ENCODE measurements around the gene SYT1. TPM values are rescaled to one million over a fixed set of nuclear protein-coding genes. Genes with fewer than 3 reads are reported as not detected.

SYT1 gene
- total RNA-seq, 3 donors from 2014 or later (not counting 1 experiment from before 2014, with no cell fraction given) = not detected

DNA sequence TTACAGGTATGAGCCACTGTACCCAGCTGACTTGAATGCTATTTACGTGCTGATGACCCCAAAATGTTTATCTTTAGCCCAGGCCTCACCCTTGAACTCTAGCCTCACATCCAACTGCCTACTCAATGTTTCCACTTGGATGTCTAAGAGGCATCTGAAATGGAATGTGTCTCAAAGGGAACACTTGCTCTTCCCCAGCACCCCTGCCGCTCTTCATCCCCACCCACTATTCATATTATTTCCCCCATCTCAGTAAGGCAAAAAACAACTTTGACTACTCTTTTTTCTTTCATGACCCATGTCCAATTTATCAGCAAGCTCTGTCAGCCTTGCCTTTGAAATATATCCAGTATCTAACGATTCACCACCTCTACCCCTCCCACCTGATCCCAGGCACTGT, 621.6 kb downstream of the SYT1 start:
- Histone ChIP-seq H3K9me3 (ENCODE audit: control insufficient read depth, insufficient read depth, low read length) (no peaks in the 10 kb centered on the region), H3K36me3 (ENCODE audit: control insufficient read depth, insufficient read depth, low read length) (no peaks in the 10 kb centered on the region), H3K4me3 (ENCODE audit: low read length) (no peak overlapping the region), H3K27ac (ENCODE audit: low read length) (no peak overlapping the region), H3K27me3 (ENCODE audit: control insufficient read depth, insufficient read depth, low read length) (no peaks in the 10 kb centered on the region), H3K4me1 (ENCODE audit: control insufficient read depth, insufficient read depth, low read length) (no peaks in the 10 kb centered on the region)
- Mint-ChIP-seq H3K27me3 (ENCODE audit: low read depth in 2 of 2) (no peaks in the 10 kb centered on the region), H3K9me3 (peaks cover 0 to 12% of the 10 kb centered on the region in 2 donors), H3K4me3 (no peak overlapping the region), H3K27ac (no peak overlapping the region), H3K4me1 (no peaks in the 10 kb centered on the region), H3K36me3 (no peaks in the 10 kb centered on the region)
- 87% methylated on average over 3 of the region's 3 CpGs for WGBS (ENCODE audit: insufficient coverage)
- DNase-seq = no peak
- TF ChIP-seq, protein P1, sequence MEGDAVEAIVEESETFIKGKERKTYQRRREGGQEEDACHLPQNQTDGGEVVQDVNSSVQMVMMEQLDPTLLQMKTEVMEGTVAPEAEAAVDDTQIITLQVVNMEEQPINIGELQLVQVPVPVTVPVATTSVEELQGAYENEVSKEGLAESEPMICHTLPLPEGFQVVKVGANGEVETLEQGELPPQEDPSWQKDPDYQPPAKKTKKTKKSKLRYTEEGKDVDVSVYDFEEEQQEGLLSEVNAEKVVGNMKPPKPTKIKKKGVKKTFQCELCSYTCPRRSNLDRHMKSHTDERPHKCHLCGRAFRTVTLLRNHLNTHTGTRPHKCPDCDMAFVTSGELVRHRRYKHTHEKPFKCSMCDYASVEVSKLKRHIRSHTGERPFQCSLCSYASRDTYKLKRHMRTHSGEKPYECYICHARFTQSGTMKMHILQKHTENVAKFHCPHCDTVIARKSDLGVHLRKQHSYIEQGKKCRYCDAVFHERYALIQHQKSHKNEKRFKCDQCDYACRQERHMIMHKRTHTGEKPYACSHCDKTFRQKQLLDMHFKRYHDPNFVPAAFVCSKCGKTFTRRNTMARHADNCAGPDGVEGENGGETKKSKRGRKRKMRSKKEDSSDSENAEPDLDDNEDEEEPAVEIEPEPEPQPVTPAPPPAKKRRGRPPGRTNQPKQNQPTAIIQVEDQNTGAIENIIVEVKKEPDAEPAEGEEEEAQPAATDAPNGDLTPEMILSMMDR (IDR thresholded peaks at IDR 0.05) = no peak
- no peak for ATAC-seq
- intact Hi-C loops (cut with micrococcal nuclease) = no loop called here

DNA sequence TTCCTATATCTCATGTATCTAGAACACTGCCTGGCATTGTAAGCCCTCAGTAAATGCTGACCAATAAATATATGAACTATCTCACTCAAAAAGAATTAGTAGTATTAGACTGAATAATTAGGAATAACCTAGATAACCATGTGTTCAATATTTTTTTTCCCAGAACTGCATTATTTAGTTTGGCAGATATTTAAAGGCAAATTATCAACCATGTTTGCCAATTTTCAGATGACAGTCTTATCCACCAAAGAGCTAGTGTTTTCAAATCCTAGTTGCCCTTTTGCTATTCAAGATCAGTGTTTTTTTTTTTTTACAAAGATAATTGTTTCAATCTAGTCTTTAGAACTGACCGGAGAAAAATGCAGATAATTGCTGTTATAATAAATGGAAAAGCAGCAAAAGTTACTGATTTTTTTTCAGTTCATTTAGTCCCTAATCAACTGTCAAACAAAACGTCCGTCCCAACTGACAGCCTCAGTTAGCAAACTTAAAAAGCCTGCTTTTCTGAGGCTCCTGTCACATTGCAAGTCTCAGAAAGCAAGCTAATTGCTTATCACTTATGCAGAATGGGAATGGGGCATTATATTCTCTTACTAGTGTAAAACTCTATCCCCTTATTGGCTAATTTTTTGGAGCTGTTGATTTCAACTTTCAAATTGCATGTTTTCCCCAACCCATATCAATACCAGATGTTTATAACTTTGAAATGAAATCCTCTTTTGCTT, 623.0 kb downstream of the SYT1 start:
- ATAC-seq (no peak), DNase-seq (no peak)
- H3K9me3 ChIP-seq (ENCODE audit: control insufficient read depth, insufficient read depth, low read length) = no peaks in the 10 kb centered on the region
- no peaks in the 10 kb centered on the region for H3K27me3 Mint-ChIP-seq (ENCODE audit: low read depth in 2 of 2)
- H3K27ac ChIP-seq (ENCODE audit: low read length) = no peak overlapping the region
- peaks cover 0 to 12% of the 10 kb centered on the region in 2 donors for H3K9me3 Mint-ChIP-seq
- H3K36me3 ChIP-seq (ENCODE audit: control insufficient read depth, insufficient read depth, low read length) = no peaks in the 10 kb centered on the region
- no peaks in the 10 kb centered on the region for H3K36me3 Mint-ChIP-seq
- WGBS (ENCODE audit: insufficient coverage) = 87% methylated on average over 2 of the region's 3 CpGs
- TF ChIP-seq, protein P1 (IDR thresholded peaks at IDR 0.05) = no peak
- no peaks in the 10 kb centered on the region for H3K4me1 Mint-ChIP-seq
- H3K27me3 ChIP-seq (ENCODE audit: control insufficient read depth, insufficient read depth, low read length) = no peaks in the 10 kb centered on the region
- intact Hi-C loops (cut with micrococcal nuclease) = no loop called here
- no peak overlapping the region for H3K4me3 ChIP-seq (ENCODE audit: low read length)
- H3K4me3 Mint-ChIP-seq = no peak overlapping the region
- no peak overlapping the region for H3K27ac Mint-ChIP-seq
- no peaks in the 10 kb centered on the region for H3K4me1 ChIP-seq (ENCODE audit: control insufficient read depth, insufficient read depth, low read length)

Data from natural killer cell (primary cell).